ENCODE results near the gene TSPY9.
"Not testable (repeated sequence)": the region's sequence is repeated elsewhere in the genome, so short reads cannot be mapped to it uniquely, and the experiment has no call there.

The TSPY9 gene

GRCh38 chrY:9486967-9487366, at the start of gene TSPY9:
Gene TSPY9, plus strand, starts transcription at chrY:9487267. Its CDS starts 46 bp downstream, at chrY:9487313.
- DNase-seq: not testable (repeated sequence)

GRCh38 chrY:9466655-9467054, 20.4 kb upstream of the TSPY9 start, which contains the start of gene TSPY1:
Gene TSPY1, plus strand, starts transcription at chrY:9466955. Its CDS starts 46 bp downstream, at chrY:9467001.
- DNase-seq: not testable (repeated sequence)

- DNase-seq: not testable (repeated sequence)
Measured at GRCh38 chrY:9504396-9504795, 17.3 kb downstream of the TSPY9 start.

GRCh38 chrY:9516287-9516686, 29.2 kb downstream of the TSPY9 start:
- not testable (repeated sequence) for DNase-seq

- DNase-seq: not testable (repeated sequence)
Measured at GRCh38 chrY:9527580-9527979, 40.5 kb downstream of the TSPY9 start, which contains the start of gene TSPY10. Gene TSPY10, plus strand, starts transcription at chrY:9527880. Its CDS starts 46 bp downstream, at chrY:9527926.
